A673 (cell line): Measurements from ENCODE around the gene ARSH. TPM values are rescaled to one million over a fixed set of nuclear protein-coding genes. Genes with fewer than 3 reads are reported as not detected.
"Not testable (repeated sequence)": the region's sequence is repeated elsewhere in the genome, so short reads cannot be mapped to it uniquely, and the experiment has no call there.

Experiments
- BruUV-seq: library from RNA; stranded (reverse); fragments of 400-500 nt; replicated peaks from 2 replicates; lab custom pipeline; 2021; lab: Mats Ljungman, UMichigan
- CTCF ChIA-PET: fragments of 300-600 bp; sonication (Branson Sonifier 250); formaldehyde crosslinking; loops from one replicate; lab custom pipeline; 2022; ENCODE audit warnings: antibody characterized with exemption; lab: Charles Lee
- POLR2A ChIA-PET: fragments of 300-600 bp; sonication (Branson Sonifier 250); formaldehyde crosslinking; loops from one replicate; lab custom pipeline; 2022; ENCODE audit warnings: antibody characterized with exemption; ENCODE audit not compliant: low non-redundant PET; lab: Charles Lee
- DNase-seq: peaks from one replicate; pipeline ENCODE4 v3.0.0-alpha.2; 2015; ENCODE audit warnings: low spot score
- H3K27ac ChIP-seq: fragments of 200-600 bp; sonication (generic); 2 replicates; pipeline ENCODE4 v1.5.1; 2016; ENCODE audit warnings: mixed run types, low read depth, mild to moderate bottlenecking, mixed read lengths, antibody characterized with exemption, low read length; ENCODE audit not compliant: poor library complexity, severe bottlenecking
- H3K27me3 ChIP-seq: fragments of 200-600 bp; sonication (generic); replicated peaks from 2 replicates; pipeline ENCODE4 v1.6.1; 2017; ENCODE audit warnings: mixed run types, low read depth, mild to moderate bottlenecking, mixed read lengths, antibody characterized with exemption, low read length; ENCODE audit not compliant: insufficient read depth, poor library complexity
- H3K36me3 ChIP-seq: fragments of 200-600 bp; sonication (generic); 2 replicates; pipeline ENCODE4 v1.6.1; 2016; ENCODE audit warnings: mixed run types, mild to moderate bottlenecking, mixed read lengths, antibody characterized with exemption, low read length; ENCODE audit not compliant: insufficient read depth, poor library complexity, severe bottlenecking
- H3K4me1 ChIP-seq: fragments of 200-600 bp; sonication (generic); 2 replicates; pipeline ENCODE4 v1.6.1; 2017; ENCODE audit warnings: mixed run types, mild to moderate bottlenecking, mixed read lengths, antibody characterized with exemption, low read length; ENCODE audit not compliant: insufficient read depth, poor library complexity, severe bottlenecking
- H3K4me3 ChIP-seq: fragments of 200-600 bp; sonication (generic); 2 replicates; pipeline ENCODE4 v1.5.1; 2016; ENCODE audit warnings: low read depth, mixed run types, mild to moderate bottlenecking, mixed read lengths, low read length; ENCODE audit not compliant: poor library complexity, severe bottlenecking
- H3K9me3 ChIP-seq: fragments of 200-600 bp; sonication (generic); 2 replicates; pipeline ENCODE4 v1.6.1; 2016; ENCODE audit warnings: mixed run types, low read depth, mild to moderate bottlenecking, mixed read lengths, antibody characterized with exemption, low read length; ENCODE audit not compliant: poor library complexity, severe bottlenecking
- EZH2 ChIP-seq: fragments of 200-600 bp; sonication (generic); IDR thresholded peaks from 2 replicates; pipeline ENCODE4 v1.6.1; 2017; ENCODE audit warnings: borderline replicate concordance, low read depth, mild to moderate bottlenecking, mixed read lengths, antibody characterized with exemption, low read length; ENCODE audit not compliant: poor library complexity, severe bottlenecking
- intact Hi-C: fragments of 100-400 bp; cut with micrococcal nuclease; formaldehyde crosslinking; loops from one replicate; pipeline ENCODE4 v1.10.0; 2022; ENCODE audit not compliant: unreplicated experiment
- total RNA-seq: library from RNA; stranded (reverse); gene quantifications from 2 replicates; pipeline ENCODE4 v1.2.3, GENCODE V29; 2021
- TF ChIP-seq, protein P1 (sequence below): fragments of 300-800, 200-600 bp; sonication (generic); conservative IDR thresholded peaks from 2 replicates; pipeline ENCODE4 v1.5.1; 2017; ENCODE audit warnings: low read depth, mild to moderate bottlenecking, antibody characterized with exemption, low read length, moderate library complexity, mixed read lengths

The ARSH gene
- total RNA-seq, 1 experiment from 2014 or later = not detected

DNA sequence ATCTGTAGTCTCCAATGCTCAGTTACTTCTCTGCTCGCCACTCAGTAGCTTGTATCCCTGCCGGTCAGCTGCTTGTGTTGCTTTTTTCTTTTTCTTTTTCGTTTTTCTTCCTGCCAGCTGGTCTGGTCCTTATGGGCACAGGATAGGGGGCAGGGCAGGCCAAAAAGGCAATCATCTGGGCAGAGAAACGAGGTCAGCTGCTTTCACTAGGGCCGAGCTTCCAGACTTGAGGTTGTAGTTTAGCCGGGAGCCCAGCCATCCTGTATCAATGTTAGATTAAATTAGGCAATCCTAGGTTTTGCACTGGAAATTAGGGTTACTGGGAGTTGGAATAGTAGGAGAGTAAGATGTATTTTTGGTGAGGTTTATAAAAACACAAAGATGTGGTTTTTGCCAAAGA, 38.3 kb downstream of the ARSH start:
- CTCF ChIA-PET = no interaction called here
- H3K27me3 ChIP-seq = no peaks in the 10 kb centered on the region
- TF ChIP-seq EZH2 = no peak
- TF ChIP-seq, protein P1, sequence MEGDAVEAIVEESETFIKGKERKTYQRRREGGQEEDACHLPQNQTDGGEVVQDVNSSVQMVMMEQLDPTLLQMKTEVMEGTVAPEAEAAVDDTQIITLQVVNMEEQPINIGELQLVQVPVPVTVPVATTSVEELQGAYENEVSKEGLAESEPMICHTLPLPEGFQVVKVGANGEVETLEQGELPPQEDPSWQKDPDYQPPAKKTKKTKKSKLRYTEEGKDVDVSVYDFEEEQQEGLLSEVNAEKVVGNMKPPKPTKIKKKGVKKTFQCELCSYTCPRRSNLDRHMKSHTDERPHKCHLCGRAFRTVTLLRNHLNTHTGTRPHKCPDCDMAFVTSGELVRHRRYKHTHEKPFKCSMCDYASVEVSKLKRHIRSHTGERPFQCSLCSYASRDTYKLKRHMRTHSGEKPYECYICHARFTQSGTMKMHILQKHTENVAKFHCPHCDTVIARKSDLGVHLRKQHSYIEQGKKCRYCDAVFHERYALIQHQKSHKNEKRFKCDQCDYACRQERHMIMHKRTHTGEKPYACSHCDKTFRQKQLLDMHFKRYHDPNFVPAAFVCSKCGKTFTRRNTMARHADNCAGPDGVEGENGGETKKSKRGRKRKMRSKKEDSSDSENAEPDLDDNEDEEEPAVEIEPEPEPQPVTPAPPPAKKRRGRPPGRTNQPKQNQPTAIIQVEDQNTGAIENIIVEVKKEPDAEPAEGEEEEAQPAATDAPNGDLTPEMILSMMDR = no peak

DNA sequence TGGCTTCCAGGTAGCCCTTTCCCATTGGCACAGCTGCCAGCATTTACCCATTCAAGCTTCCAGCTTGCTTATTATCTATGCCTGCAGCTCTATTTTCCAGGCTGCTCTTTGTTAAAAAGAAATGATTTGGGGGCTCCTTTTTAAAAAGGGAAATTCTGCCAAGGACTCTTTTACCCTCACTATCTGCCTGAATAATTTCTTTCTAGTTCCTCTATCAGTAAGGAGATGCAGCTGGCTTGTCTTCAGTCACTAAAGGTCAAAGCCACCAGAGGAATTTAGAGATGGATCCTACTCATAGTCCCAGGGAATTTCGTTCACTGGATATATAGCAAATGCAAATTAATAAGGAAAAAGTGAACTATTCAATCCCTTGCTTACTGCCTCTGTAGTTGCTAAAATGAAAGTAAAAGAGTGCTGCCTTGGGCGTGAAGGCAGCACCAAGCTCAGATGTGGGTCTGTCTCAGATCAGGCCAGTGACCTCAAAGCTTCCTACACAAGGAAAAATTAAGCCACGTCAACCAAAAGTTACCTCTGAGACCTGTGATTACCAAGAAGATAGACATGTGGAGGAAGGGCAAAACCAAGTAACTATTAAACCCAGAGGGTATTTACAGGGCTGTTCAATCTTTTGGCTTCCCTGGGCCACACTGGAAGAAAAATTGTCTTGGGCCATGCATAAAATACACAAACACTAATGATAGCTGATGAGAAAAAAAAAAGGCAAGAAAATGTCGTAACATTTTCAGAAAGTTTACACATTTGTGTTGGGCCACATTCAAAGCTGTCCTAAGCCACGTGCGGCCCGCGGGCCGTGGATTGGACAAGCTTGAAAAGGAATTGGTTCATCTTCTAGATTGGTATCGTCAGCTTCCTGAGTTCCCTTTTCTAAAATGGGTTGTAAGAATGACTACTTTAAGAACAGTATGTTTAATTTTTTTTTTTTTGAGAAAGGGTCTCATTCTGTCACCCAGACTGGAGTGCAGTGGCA, 40.2 kb downstream of the ARSH start:
- intact Hi-C loops = no loop called here

More for the DNA sequence above, 38.3 kb downstream of the ARSH start:
- intact Hi-C loops = no loop called here
- DNase-seq = no peak
- POLR2A ChIA-PET = no interaction called here
- BruUV-seq = no TSS peak
- H3K9me3 ChIP-seq = no peaks in the 10 kb centered on the region
- H3K27ac ChIP-seq = no peak overlapping the region
- no peak overlapping the region for H3K4me3 ChIP-seq
- no peaks in the 10 kb centered on the region for H3K4me1 ChIP-seq
- H3K36me3 ChIP-seq = no peaks in the 10 kb centered on the region

DNA sequence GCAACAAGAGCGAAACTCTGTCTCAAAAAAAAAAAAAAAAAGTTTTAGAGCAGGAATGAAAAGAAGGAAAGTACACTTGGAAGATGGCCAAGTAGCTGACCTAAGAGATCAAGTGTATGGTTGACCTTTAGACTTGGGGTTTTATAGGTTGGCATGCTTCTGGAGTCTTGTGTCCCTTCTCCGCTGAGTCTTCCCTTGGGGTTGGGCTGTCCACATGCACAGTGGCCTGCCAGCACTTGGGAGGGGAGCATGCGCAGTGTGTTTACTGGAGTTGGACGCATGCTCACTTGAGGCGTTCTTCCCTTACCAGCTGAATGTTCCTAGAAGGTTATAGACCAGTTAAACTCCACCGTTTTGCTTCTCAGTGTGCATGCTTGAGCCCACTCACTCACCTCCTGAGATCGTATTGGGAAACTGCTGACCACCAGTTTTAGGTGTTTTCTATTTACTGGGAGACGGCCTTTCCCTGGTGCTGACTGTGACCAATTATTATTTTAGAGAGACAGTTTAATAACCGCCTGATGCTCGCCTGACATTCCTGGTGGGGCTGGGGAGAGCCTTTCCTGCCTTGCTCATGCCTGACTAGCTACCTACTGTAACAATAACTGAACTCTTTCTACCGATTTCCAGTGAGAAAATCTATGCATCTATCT, 44.3 kb downstream of the ARSH start:
- BruUV-seq, H3K36me3 ChIP-seq, DNase-seq, H3K27me3 ChIP-seq, POLR2A ChIA-PET, H3K27ac ChIP-seq, H3K9me3 ChIP-seq, CTCF ChIA-PET, H3K4me1 ChIP-seq, intact Hi-C loops, H3K4me3 ChIP-seq: not testable (repeated sequence)

More for the DNA sequence above, 40.2 kb downstream of the ARSH start:
- TF ChIP-seq EZH2 = no peak
- TF ChIP-seq, protein P1 = no peak
- Histone ChIP-seq H3K4me3 (no peak overlapping the region), H3K36me3 (no peaks in the 10 kb centered on the region), H3K9me3 (no peaks in the 10 kb centered on the region), H3K4me1 (no peaks in the 10 kb centered on the region), H3K27ac (no peak overlapping the region), H3K27me3 (no peaks in the 10 kb centered on the region)
- no TSS peak for BruUV-seq
- POLR2A ChIA-PET = no interaction called here
- DNase-seq = no peak
- CTCF ChIA-PET = no interaction called here
